Gastrocnemius medialis (tissue), 4 donors: Measurements from ENCODE around the gene GPSM3. TPM values are rescaled to one million over a fixed set of nuclear protein-coding genes. Genes with fewer than 3 reads are reported as not detected.

Experiments used
- ATAC-seq, 2 donors: fragments of 150-250 bp; one replicate each; pipeline ENCODE4 v1.9.1; 2016
- DNase-seq, 2 donors: peaks; one replicate each; pipeline ENCODE4 v3.0.0-alpha.2; 2019
- H3K27ac ChIP-seq, 4 donors: fragments of 200-600 bp; sonication (generic); 1 replicate in 1 of 4; 2 replicates in 3 of 4; pipeline ENCODE4 v1.5.1; 2016 to 2018; ENCODE audit warnings: mild to moderate bottlenecking in 2 of 4, moderate library complexity in 1 of 4
- H3K27me3 ChIP-seq, 3 donors: fragments of 200-600 bp; sonication (generic) in 2 of 3; 1 replicate in 1 of 3; 2 replicates in 2 of 3; pipeline versions ENCODE4 v1.5.1 to v1.6.0; 2016 to 2019; ENCODE audit warnings: mild to moderate bottlenecking in 1 of 3, moderate library complexity in 1 of 3
- H3K36me3 ChIP-seq, 2 donors: fragments of 200-600 bp; sonication (generic) in 1 of 2; one replicate each; pipeline ENCODE4 v1.5.1; 2017 to 2018
- H3K4me1 ChIP-seq, 2 donors: fragments of 200-600 bp; sonication (generic) in 1 of 2; one replicate each; pipeline ENCODE4 v1.5.1; 2016 to 2017; ENCODE audit warnings: mild to moderate bottlenecking in 2 of 2
- H3K4me3 ChIP-seq, 4 donors: fragments of 200-600 bp; sonication (generic) in 3 of 4; 1 replicate in 1 of 4; 2 replicates in 3 of 4; pipeline ENCODE4 v1.5.1; 2016 to 2019; ENCODE audit warnings: mild to moderate bottlenecking in 2 of 4
- H3K9me3 ChIP-seq, 3 donors: fragments of 200-600 bp; sonication (generic) in 2 of 3; 1 replicate in 1 of 3; 2 replicates in 2 of 3; pipeline ENCODE4 v1.5.1; 2016 to 2019
- CTCF ChIP-seq, 5 experiments: fragments of 450-650 bp in 3 of 5; fragments of 200-600 bp in 2 of 5; sonication (generic) in 2 of 5; IDR thresholded peaks in 4 of 5; conservative IDR thresholded peaks in 1 of 5; 1 replicate in 4 of 5; 2 replicates in 1 of 5; pipeline ENCODE4 v1.5.1; 2016 to 2019; ENCODE audit warnings: antibody characterized with exemption in 5 of 5, mild to moderate bottlenecking in 3 of 5, moderate library complexity in 3 of 5
- POLR2A ChIP-seq, 2 donors: fragments of 450-650 bp; IDR thresholded peaks; one replicate each; pipeline ENCODE4 v1.6.1; 2017; ENCODE audit warnings: antibody characterized with exemption in 2 of 2, mild to moderate bottlenecking in 2 of 2, moderate library complexity in 2 of 2
- in situ Hi-C, 4 donors: fragments of 200-750 bp; cut with MboI; loops; one replicate each; pipeline versions ENCODE4 v1.15.0 to v1.8.0; 2017; ENCODE audit warnings: low sequenced_read_pairs in 4 of 4
- intact Hi-C: fragments of 100-400 bp; cut with DNase I; formaldehyde crosslinking; loops from one replicate; pipeline ENCODE4 v1.15.1; 2023; ENCODE audit warnings: low total_unique reads
- total RNA-seq, 4 donors: library from RNA; depleted of rRNA; stranded (reverse); fragments of >200 nt; gene quantifications; one replicate each; pipeline versions ENCODE4 v1.1.0 to v1.2.3, GENCODE V29; 2016

Gene GPSM3
- total RNA-seq, 4 donors from 2014 or later, result 2.2 to 2.9 (median 2.3) TPM; not detected in 1

DNA sequence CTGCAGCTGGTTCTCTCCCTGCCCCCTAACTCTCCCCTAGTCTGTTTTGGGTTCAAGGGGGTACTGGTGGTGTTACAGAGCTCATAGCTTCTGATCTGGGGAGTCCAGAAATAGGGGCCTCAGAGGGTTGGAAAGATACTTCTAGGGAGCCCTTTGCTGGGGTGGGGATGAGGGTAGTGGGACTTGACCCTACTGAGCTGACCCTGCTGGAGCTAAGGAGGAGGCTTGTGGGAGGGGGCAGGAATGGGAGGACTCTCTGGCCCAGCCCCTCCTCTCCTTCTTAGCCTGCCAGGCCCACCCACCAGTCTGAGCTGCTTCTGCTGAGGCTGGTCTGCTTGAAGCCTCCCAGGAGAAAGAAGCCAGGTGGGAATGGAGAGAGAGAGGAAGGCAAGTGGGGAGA lies 28.1 kb downstream of the GPSM3 start, which contains the start of gene EGFL8:
TSS of gene EGFL8 (plus strand) at position 301 of the 400 bp plus-strand sequence. CDS start 1,571 bp downstream, outside the sequence.
- in situ Hi-C loops (no loop called here), intact Hi-C loops (no loop called here)
- H3K27me3 ChIP-seq, result no peaks in the 10 kb centered on the region
- peaks cover 0 to 29% of the 10 kb centered on the region in 2 donors for H3K36me3 ChIP-seq
- H3K9me3 ChIP-seq, result no peaks in the 10 kb centered on the region
- H3K27ac ChIP-seq, result peak within 1 kb of the TSS; percentile 20 to 47 (median 26)
- no peaks in the 10 kb centered on the region for H3K4me1 ChIP-seq
- TF ChIP-seq POLR2A (IDR thresholded peaks at IDR 0.05) (no peak), CTCF (IDR thresholded peaks at IDR 0.05 in 4 of 5, conservative IDR thresholded peaks at IDR 0.05 in 1 of 5) (no peak)
- no peak for ATAC-seq
- no peak within 1 kb of the TSS for H3K4me3 ChIP-seq
- DNase-seq, result no peak

- H3K4me1 ChIP-seq, result no peaks in the 10 kb centered on the region
- intact Hi-C loops, result no loop called here
- H3K9me3 ChIP-seq, result no peaks in the 10 kb centered on the region
- ATAC-seq (no peak), DNase-seq (no peak)
- peak overlapping the region; percentile 20 to 47 (median 26) for H3K27ac ChIP-seq
- no peak for TF ChIP-seq POLR2A (IDR thresholded peaks at IDR 0.05)
- no peak for TF ChIP-seq CTCF (IDR thresholded peaks at IDR 0.05 in 4 of 5, conservative IDR thresholded peaks at IDR 0.05 in 1 of 5)
- H3K4me3 ChIP-seq, result no peak overlapping the region
- in situ Hi-C loops, result no loop called here
- peaks cover 0 to 24% of the 10 kb centered on the region in 2 donors for H3K36me3 ChIP-seq
- H3K27me3 ChIP-seq, result no peaks in the 10 kb centered on the region
Measured at GRCh38 chr6:32163559-32164258, 28.7 kb downstream of the GPSM3 start.

DNA sequence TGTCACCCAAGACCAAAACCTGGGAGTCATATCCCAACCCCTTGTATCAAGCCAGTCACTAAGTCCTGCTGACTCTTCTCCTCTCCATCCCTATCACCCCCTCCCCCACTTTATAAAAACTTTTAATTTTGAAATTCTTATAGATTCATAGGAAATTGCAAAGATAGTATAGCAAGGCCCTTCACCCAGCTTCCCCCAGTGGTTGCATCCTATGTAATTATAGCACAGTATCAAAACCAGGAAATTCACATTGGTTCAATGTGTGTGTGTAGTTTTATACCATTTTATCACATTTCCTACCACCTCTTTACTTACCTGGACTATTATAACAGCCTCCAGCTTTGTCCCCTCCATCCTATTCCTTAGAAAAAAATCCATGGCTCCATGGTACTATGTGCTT lies 34.4 kb downstream of the GPSM3 start:
- Histone ChIP-seq H3K27me3 (no peaks in the 10 kb centered on the region), H3K9me3 (no peaks in the 10 kb centered on the region), H3K27ac (no peak overlapping the region), H3K4me3 (no peak overlapping the region), H3K36me3 (peaks cover 0 to 29% of the 10 kb centered on the region in 2 donors), H3K4me1 (peaks cover 16 to 19% of the 10 kb centered on the region in 2 donors)
- DNase-seq (no peak), ATAC-seq (no peak)
- in situ Hi-C loops, result no loop called here
- no peak for TF ChIP-seq POLR2A (IDR thresholded peaks at IDR 0.05)
- no peak for TF ChIP-seq CTCF (IDR thresholded peaks at IDR 0.05 in 4 of 5, conservative IDR thresholded peaks at IDR 0.05 in 1 of 5)
- intact Hi-C loops, result no loop called here

- TF ChIP-seq POLR2A (IDR thresholded peaks at IDR 0.05) (no peak), CTCF (IDR thresholded peaks at IDR 0.05 in 4 of 5, conservative IDR thresholded peaks at IDR 0.05 in 1 of 5) (no peak)
- DNase-seq, result no peak
- peaks cover 0 to 29% of the 10 kb centered on the region in 2 donors for H3K36me3 ChIP-seq
Measured at GRCh38 chr6:32156891-32157290, 35.6 kb downstream of the GPSM3 start.

More at GRCh38 chr6:32156891-32157290, 35.6 kb downstream of the GPSM3 start:
- in situ Hi-C loops (no loop called here), intact Hi-C loops (no loop called here)
- H3K4me1 ChIP-seq, result peaks cover 25 to 29% of the 10 kb centered on the region in 2 donors
- no peak overlapping the region for H3K27ac ChIP-seq
- H3K27me3 ChIP-seq, result no peaks in the 10 kb centered on the region
- no peak for ATAC-seq
- no peak overlapping the region for H3K4me3 ChIP-seq
- H3K9me3 ChIP-seq, result no peaks in the 10 kb centered on the region
